H1 (cell line): ENCODE measurements around the gene RSAD1. TPM values are rescaled to one million over a fixed set of nuclear protein-coding genes. Genes with fewer than 3 reads are reported as not detected.

Source experiments
- CTCF ChIA-PET: fragments of 300-600 bp; sonication (Branson Sonifier 250); formaldehyde crosslinking; loops from one replicate; lab custom pipeline; 2021; ENCODE audit not compliant: partially characterized antibody; lab: Charles Lee
- POLR2A ChIA-PET: fragments of 300-600 bp; sonication (Branson Sonifier 250); formaldehyde crosslinking; loops from one replicate; lab custom pipeline; 2021; ENCODE audit warnings: inconsistent platforms; ENCODE audit not compliant: partially characterized antibody; lab: Charles Lee
- DNase-seq, 2 experiments: peaks; one replicate each; pipeline versions ENCODE4 v3.0.0 to v3.0.0-alpha.2; 2010 to 2022; ENCODE audit warnings: low spot score in 2 of 2, low read depth in 1 of 2, mixed read lengths in 1 of 2
- FAIRE-seq: peaks from 2 replicates; lab custom pipeline; 2011; peaks lifted over from hg19 to GRCh38; lab: Jason Lieb, UNC
- H2AFZ ChIP-seq: 2 replicates; pipeline ENCODE4 v1.8.1; 2012; ENCODE audit warnings: low read length, inconsistent platforms
- H2AK5ac ChIP-seq: 2 replicates; pipeline ENCODE4 v1.6.1; 2013; ENCODE audit warnings: low read depth, low read length
- H2BK120ac ChIP-seq: replicated peaks from 2 replicates; pipeline ENCODE3; 2013; ENCODE audit warnings: low read depth, low read length, inconsistent platforms
- H2BK12ac ChIP-seq: 2 replicates; pipeline ENCODE4 v1.6.1; 2013; ENCODE audit warnings: low read depth, low read length
- H2BK15ac ChIP-seq: 2 replicates; pipeline ENCODE4 v1.6.1; 2013; ENCODE audit warnings: low read length
- H2BK20ac ChIP-seq: 2 replicates; pipeline ENCODE4 v1.6.1; 2013; ENCODE audit warnings: low read length
- H2BK5ac ChIP-seq: 2 replicates; pipeline ENCODE4 v1.6.1; 2013; ENCODE audit warnings: low read depth, low read length
- H3K14ac ChIP-seq: 2 replicates; pipeline ENCODE4 v1.6.1; 2013; ENCODE audit warnings: inconsistent platforms; ENCODE audit not compliant: insufficient read length
- H3K18ac ChIP-seq: 2 replicates; pipeline ENCODE4 v1.6.1; 2013; ENCODE audit warnings: low read length; ENCODE audit errors: extremely low read depth
- H3K23ac ChIP-seq: 2 replicates; pipeline ENCODE4 v1.6.1; 2013; ENCODE audit warnings: inconsistent platforms; ENCODE audit not compliant: insufficient read length
- H3K23me2 ChIP-seq: 2 replicates; pipeline ENCODE4 v1.6.1; 2013; ENCODE audit warnings: low read depth, low read length
- H3K27ac ChIP-seq: 2 replicates; pipeline ENCODE4 v1.6.1; 2011; ENCODE audit warnings: low read depth, low read length, inconsistent platforms
- H3K27me3 ChIP-seq, 4 experiments: replicated peaks in 1 of 4; 1 replicate in 1 of 4; 2 replicates in 3 of 4; pipeline versions ENCODE4 v1.6.1 to v1.8.1; 2011 to 2013; ENCODE audit warnings: low read length in 3 of 4, mild to moderate bottlenecking in 3 of 4, inconsistent platforms in 2 of 4, mixed read lengths in 2 of 4, moderate library complexity in 1 of 4; ENCODE audit not compliant: control insufficient read depth in 3 of 4, insufficient read depth in 3 of 4; ENCODE audit errors: extremely low read depth in 1 of 4
- H3K36me3 ChIP-seq, 4 experiments: 2 replicates each; pipeline versions ENCODE4 v1.6.1 to v1.8.1; 2011 to 2013; ENCODE audit warnings: mild to moderate bottlenecking in 4 of 4, low read length in 3 of 4, moderate library complexity in 2 of 4, control low read depth in 1 of 4, inconsistent platforms in 1 of 4; ENCODE audit not compliant: insufficient read depth in 4 of 4, control insufficient read depth in 2 of 4
- H3K4ac ChIP-seq: replicated peaks from 2 replicates; pipeline ENCODE3; 2013; ENCODE audit warnings: low read length, low read depth, mixed read lengths, inconsistent platforms; ENCODE audit not compliant: insufficient read length
- H3K4me1 ChIP-seq, 4 experiments: replicated peaks in 1 of 4; 1 replicate in 1 of 4; 2 replicates in 3 of 4; pipeline versions ENCODE4 v1.6.1 to v1.8.1; 2011 to 2013; ENCODE audit warnings: low read length in 3 of 4, inconsistent platforms in 2 of 4, mixed read lengths in 1 of 4; ENCODE audit not compliant: insufficient read depth in 4 of 4, control insufficient read depth in 3 of 4
- H3K4me2 ChIP-seq, 2 experiments: 2 replicates each; pipeline versions ENCODE4 v1.6.1 to v1.8.1; 2011 to 2013; ENCODE audit warnings: low read depth in 2 of 2, low read length in 2 of 2, control low read depth in 1 of 2, inconsistent platforms in 1 of 2, mild to moderate bottlenecking in 1 of 2; ENCODE audit not compliant: insufficient read depth in 1 of 2
- H3K4me3 ChIP-seq, 4 experiments: fragments of 200-600, 300-600 bp in 1 of 4; sonication (generic), shearing (Covaris generic), sonication (Bioruptor Twin) in 1 of 4; 2 replicates each; pipeline versions ENCODE4 v1.5.1 to v1.8.1; 2011 to 2016; ENCODE audit warnings: low read length in 4 of 4, low read depth in 3 of 4, control low read depth in 2 of 4, inconsistent platforms in 2 of 4, mild to moderate bottlenecking in 2 of 4, mixed read lengths in 1 of 4, moderate library complexity in 1 of 4; ENCODE audit not compliant: insufficient read depth in 2 of 4; ENCODE audit errors: extremely low read depth in 1 of 4
- H3K56ac ChIP-seq: replicated peaks from 2 replicates; pipeline ENCODE3; 2013; ENCODE audit warnings: low read depth, mild to moderate bottlenecking, mixed read lengths, low read length, inconsistent platforms; ENCODE audit not compliant: insufficient read length
- H3K79me1 ChIP-seq: 2 replicates; pipeline ENCODE4 v1.6.1; 2013; ENCODE audit warnings: low read depth, low read length, control low read depth
- H3K79me2 ChIP-seq, 2 experiments: 2 replicates each; pipeline versions ENCODE4 v1.6.1 to v1.8.1; 2012 to 2013; ENCODE audit warnings: low read length in 2 of 2, mild to moderate bottlenecking in 2 of 2, inconsistent platforms in 1 of 2; ENCODE audit not compliant: insufficient read depth in 2 of 2, control insufficient read depth in 1 of 2
- H3K9ac ChIP-seq, 4 experiments: replicated peaks in 1 of 4; 1 replicate in 1 of 4; 2 replicates in 3 of 4; pipeline versions ENCODE4 v1.6.1 to v1.8.1; 2011 to 2013; ENCODE audit warnings: low read depth in 3 of 4, low read length in 3 of 4, control low read depth in 2 of 4, mild to moderate bottlenecking in 2 of 4, moderate library complexity in 2 of 4, inconsistent platforms in 1 of 4; ENCODE audit errors: extremely low read depth in 1 of 4
- H3K9me3 ChIP-seq, 2 experiments: 2 replicates each; pipeline versions ENCODE4 v1.6.1 to v1.8.1; 2012 to 2013; ENCODE audit warnings: mild to moderate bottlenecking in 2 of 2, moderate library complexity in 2 of 2, control low read depth in 1 of 2, inconsistent platforms in 1 of 2, low read depth in 1 of 2, low read length in 1 of 2, mixed read lengths in 1 of 2; ENCODE audit not compliant: insufficient read depth in 2 of 2
- H4K20me1 ChIP-seq, 2 experiments: replicated peaks in 1 of 2; 2 replicates each; pipeline versions ENCODE3 to v1.8.1; 2011 to 2013; ENCODE audit warnings: inconsistent platforms in 2 of 2, low read length in 2 of 2, mild to moderate bottlenecking in 1 of 2; ENCODE audit not compliant: insufficient read depth in 2 of 2, control insufficient read depth in 1 of 2
- H4K5ac ChIP-seq: 2 replicates; pipeline ENCODE4 v1.6.1; 2013; ENCODE audit warnings: low read length, low read depth, mixed read lengths, inconsistent platforms; ENCODE audit not compliant: insufficient read length
- H4K8ac ChIP-seq: 2 replicates; pipeline ENCODE4 v1.8.0; 2013; ENCODE audit warnings: mild to moderate bottlenecking, moderate library complexity, low read length, inconsistent platforms; ENCODE audit not compliant: insufficient read depth; ENCODE audit errors: extremely low read depth
- H4K91ac ChIP-seq: replicated peaks from 2 replicates; pipeline ENCODE3; 2013; ENCODE audit warnings: low read length, mixed read lengths, inconsistent platforms; ENCODE audit not compliant: insufficient read length
- CEBPB ChIP-seq: IDR thresholded peaks from 2 replicates; pipeline ENCODE4 v1.6.1; 2012; ENCODE audit warnings: low read depth, low read length
- E2F6 ChIP-seq: IDR thresholded peaks from 2 replicates; pipeline ENCODE4 v1.6.1; 2012; ENCODE audit warnings: inconsistent platforms
- FOSL1 ChIP-seq: IDR thresholded peaks from 2 replicates; pipeline ENCODE4 v1.6.1; 2011; ENCODE audit warnings: mild to moderate bottlenecking, low read depth, low read length, moderate library complexity; ENCODE audit not compliant: insufficient read depth
- KDM5A ChIP-seq: fragments of 200-600 bp; IDR thresholded peaks from 2 replicates; pipeline ENCODE4 v1.7.1; 2012; ENCODE audit warnings: mild to moderate bottlenecking, low read length, inconsistent platforms, mixed read lengths
- MAFK ChIP-seq: IDR thresholded peaks from 2 replicates; pipeline ENCODE4 v1.6.1; 2012; ENCODE audit warnings: low read depth, mild to moderate bottlenecking, improper control_type of control experiment, low read length
- RAD21 ChIP-seq, 2 experiments: IDR thresholded peaks in 1 of 2; conservative IDR thresholded peaks in 1 of 2; 2 replicates each; pipeline ENCODE4 v1.6.1; 2011; ENCODE audit warnings: low read depth in 2 of 2, low read length in 2 of 2, improper control_type of control experiment in 1 of 2, inconsistent platforms in 1 of 2, mild to moderate bottlenecking in 1 of 2, moderate library complexity in 1 of 2
- RXRA ChIP-seq: IDR thresholded peaks from 2 replicates; pipeline ENCODE4 v1.6.1; 2011; ENCODE audit warnings: low read depth, mild to moderate bottlenecking, low read length, moderate library complexity; ENCODE audit not compliant: insufficient read depth
- SAP30 ChIP-seq: fragments of 300-600 bp; sonication (generic); IDR thresholded peaks from 2 replicates; pipeline ENCODE4 v1.7.1; 2012; ENCODE audit warnings: low read length, moderate library complexity, mild to moderate bottlenecking, inconsistent platforms; ENCODE audit not compliant: insufficient read depth, insufficient replicate concordance
- SIN3A ChIP-seq, 2 experiments: IDR thresholded peaks in 1 of 2; conservative IDR thresholded peaks in 1 of 2; 2 replicates each; pipeline ENCODE4 v1.6.1; 2011 to 2012; ENCODE audit warnings: low read length in 2 of 2, improper control_type of control experiment in 1 of 2, low read depth in 1 of 2, mild to moderate bottlenecking in 1 of 2
- SIRT6 ChIP-seq: IDR thresholded peaks from one replicate; pipeline ENCODE4 v1.7.1; 2012; ENCODE audit warnings: low read length, inconsistent platforms
- SP2 ChIP-seq: IDR thresholded peaks from 2 replicates; pipeline ENCODE4 v1.6.1; 2012; ENCODE audit warnings: mild to moderate bottlenecking, low read length, inconsistent platforms
- SP4 ChIP-seq: IDR thresholded peaks from 2 replicates; pipeline ENCODE4 v1.6.1; 2012; ENCODE audit warnings: low read length, inconsistent platforms
- TEAD4 ChIP-seq: IDR thresholded peaks from 2 replicates; pipeline ENCODE4 v1.6.1; 2012; ENCODE audit warnings: low read depth, low read length, inconsistent platforms, mixed read lengths
- WGBS, 2 experiments: shearing (Covaris generic) in 1 of 2; methylation state at CpG; one replicate each; pipeline versions ENCODE4 v1.1.6 to v1.1.7; 2013 to 2015; ENCODE audit warnings: low lambda C conversion rate in 2 of 2, mixed read lengths in 2 of 2, inconsistent platforms in 1 of 2, low coverage in 1 of 2, missing lambda C conversion rate in 1 of 2; ENCODE audit not compliant: insufficient replicate concordance in 2 of 2, insufficient coverage in 1 of 2, insufficient read length in 1 of 2; ENCODE audit errors: extremely low coverage in 1 of 2, missing lambda C conversion rate in 1 of 2; 5-methylcytosine and 5-hydroxymethylcytosine counted together
- polyA plus RNA-seq, 7 experiments: library from polyadenylated mRNA; depleted of rRNA in 3 of 7; stranded (reverse) in 5 of 7; unstranded in 2 of 7; fragments of >200 nt in 5 of 7; fragments of 200-250 nt in 2 of 7; gene quantifications; 1 replicate in 5 of 7; 2 replicates in 1 of 7; 4 replicates in 1 of 7; pipeline versions ENCODE4 v1.2.1 to v1.2.3, GENCODE V29; 2011 to 2013; ENCODE audit warnings: missing spikeins in 2 of 7, mixed read lengths in 2 of 7
- total RNA-seq: library from RNA; stranded (reverse); fragmentation: NEBNext Ultra II Directional; extraction: Animal tissue kit (Norgen Biotek cat#: 25700); gene quantifications from 2 replicates; pipeline ENCODE4 v1.2.1, GENCODE V29; 2021

Gene RSAD1
- total and polyA plus RNA-seq, 2 of the 8 experiments (the other 6 are each of a cell fraction or from before 2014, with no cell fraction given) = 17.9 to 33.5 TPM

- Histone ChIP-seq H3K27ac (no peak overlapping the region), H3K4me1 (no peaks in the 10 kb centered on the region), H3K9me3 (no peaks in the 10 kb centered on the region), H3K36me3 (no peaks in the 10 kb centered on the region), H2BK12ac (no peak overlapping the region), H2BK20ac (no peak overlapping the region), H3K4me3 (no peak overlapping the region), H4K20me1 (peaks cover 0 to 1% of the 10 kb centered on the region in 2 experiments), H3K56ac (no peak overlapping the region), H3K18ac (no peak overlapping the region), H4K91ac (no peak overlapping the region), H2BK5ac (no peak overlapping the region), H3K23me2 (no peaks in the 10 kb centered on the region), H2BK15ac (no peak overlapping the region), H3K4me2 (no peak overlapping the region), H2BK120ac (no peak overlapping the region), H2AK5ac (no peak overlapping the region), H3K79me2 (no peaks in the 10 kb centered on the region), H3K23ac (no peak overlapping the region), H2AFZ (no peak overlapping the region), H3K4ac (no peak overlapping the region), H3K79me1 (no peaks in the 10 kb centered on the region), H3K14ac (no peak overlapping the region), H3K9ac (no peak overlapping the region), H4K8ac (no peak overlapping the region), H3K27me3 (no peaks in the 10 kb centered on the region), H4K5ac (no peak overlapping the region)
- 87% methylated on average over 8 of the region's 10 CpGs; no CpG with 5 or more reads in 1 of the 2 experiments for WGBS, 2 experiments
- no peak for FAIRE-seq
- DNase-seq = no peak
- POLR2A ChIA-PET = no interaction called here
- CTCF ChIA-PET = interaction anchor here (1.0 kb wide), 2 partner anchors 48 to 72 kb away, joined by 3 to 4 read pairs; no protein-coding TSS in a partner anchor
- TF ChIP-seq TEAD4 (no peak), RAD21 (IDR thresholded peaks at IDR 0.05 in 1 of 2, conservative IDR thresholded peaks at IDR 0.05 in 1 of 2; ENCODE audit: low read depth in 2 of 2, low read length in 2 of 2) (no peak), SP4 (no peak), E2F6 (no peak), SP2 (no peak), FOSL1 (no peak), KDM5A (no peak), RXRA (no peak), SIN3A (conservative IDR thresholded peaks at IDR 0.05 in 1 of 2, IDR thresholded peaks at IDR 0.05 in 1 of 2; ENCODE audit: low read depth in 1 of 2, low read length in 2 of 2) (no peak), CEBPB (no peak), MAFK (no peak), SAP30 (no peak), SIRT6 (no peak)
Observed at GRCh38 chr17:50452630-50453300, 25.9 kb upstream of the RSAD1 start.
